B cell (primary cell): Measurements from ENCODE around the gene ZNF586. TPM values are rescaled to one million over a fixed set of nuclear protein-coding genes. Genes with fewer than 3 reads are reported as not detected.

Source experiments
- ATAC-seq: fragments of 200-7000 bp; cut with Tn5 transposase; one replicate; pipeline ENCODE4 v1.10.0; 2021; ENCODE audit warnings: low read depth, mild to moderate bottlenecking, moderate number of reproducible peaks, moderate library complexity
- CTCF ChIA-PET: fragments of 350-600 bp; sonication (Branson Sonifier 250); formaldehyde crosslinking; loops from one replicate; lab custom pipeline; 2021; ENCODE audit warnings: antibody characterized with exemption, inconsistent platforms; lab: Charles Lee
- POLR2A ChIA-PET: fragments of 350-600 bp; sonication (Branson Sonifier 250); formaldehyde crosslinking; loops from one replicate; lab custom pipeline; 2021; ENCODE audit warnings: antibody characterized with exemption; lab: Charles Lee
- DNase-seq: peaks from one replicate; pipeline ENCODE4 v3.0.0; 2013
- H2AFZ ChIP-seq: 2 replicates; pipeline ENCODE4 v1.6.1; 2012; ENCODE audit warnings: mild to moderate bottlenecking, low read depth, low read length; ENCODE audit not compliant: insufficient read depth, poor library complexity, severe bottlenecking
- H3K27ac ChIP-seq, 2 donors: 1 replicate in 1 of 2; 2 replicates in 1 of 2; pipeline ENCODE4 v1.5.1; 2012 to 2013; ENCODE audit warnings: low read length in 2 of 2, mild to moderate bottlenecking in 2 of 2, moderate library complexity in 1 of 2
- H3K27me3 ChIP-seq, 4 experiments: fragments of 200-600 bp in 1 of 4; sonication (generic) in 1 of 4; replicated peaks in 1 of 4; 1 replicate in 2 of 4; 2 replicates in 2 of 4; pipeline versions ENCODE4 v1.6.1 to v1.7.0; 2013 to 2016; ENCODE audit warnings: low read length in 3 of 4, mild to moderate bottlenecking in 2 of 4, mixed read lengths in 1 of 4, moderate library complexity in 1 of 4; ENCODE audit not compliant: insufficient read depth in 4 of 4, control insufficient read depth in 3 of 4; ENCODE audit errors: control extremely low read depth in 1 of 4
- H3K36me3 ChIP-seq, 2 experiments: replicated peaks in 1 of 2; 1 replicate in 1 of 2; 2 replicates in 1 of 2; pipeline versions ENCODE4 v1.6.1 to v1.7.1; 2013; ENCODE audit warnings: low read length in 1 of 2; ENCODE audit not compliant: insufficient read depth in 2 of 2, control insufficient read depth in 1 of 2; ENCODE audit errors: control extremely low read depth in 1 of 2, extremely low read depth in 1 of 2
- H3K4me1 ChIP-seq, 2 donors: fragments of 200-600 bp in 1 of 2; sonication (generic) in 1 of 2; 1 replicate in 1 of 2; 2 replicates in 1 of 2; pipeline versions ENCODE4 v1.5.1 to v1.6.1; 2013 to 2017; ENCODE audit warnings: low read length in 2 of 2; ENCODE audit not compliant: control insufficient read depth in 2 of 2, insufficient read depth in 2 of 2
- H3K4me2 ChIP-seq: replicated peaks from 2 replicates; pipeline ENCODE3; 2012; ENCODE audit warnings: mild to moderate bottlenecking, low read depth, low read length; ENCODE audit not compliant: poor library complexity, severe bottlenecking
- H3K4me3 ChIP-seq, 5 experiments: fragments of 200-600 bp in 1 of 5; sonication (generic) in 1 of 5; 1 replicate in 3 of 5; 2 replicates in 2 of 5; pipeline versions ENCODE4 v1.5.1 to v1.7.0; 2011 to 2016; ENCODE audit warnings: low read length in 4 of 5, mild to moderate bottlenecking in 4 of 5, low read depth in 2 of 5, control low read depth in 1 of 5, moderate library complexity in 1 of 5; ENCODE audit not compliant: insufficient read depth in 1 of 5; ENCODE audit errors: control extremely low read depth in 1 of 5, extremely low read depth in 1 of 5
- H3K79me2 ChIP-seq: fragments of 200-600 bp; sonication (generic); one replicate; pipeline ENCODE4 v1.6.0; 2016; ENCODE audit warnings: low read length; ENCODE audit not compliant: control insufficient read depth, insufficient read depth
- H3K9ac ChIP-seq: fragments of 200-600 bp; sonication (generic); 2 replicates; pipeline ENCODE4 v1.6.1; 2017; ENCODE audit warnings: mild to moderate bottlenecking, low read length, moderate library complexity
- H3K9me3 ChIP-seq, 3 donors: one replicate each; pipeline versions ENCODE4 v1.6.1 to v1.7.1; 2013; ENCODE audit warnings: low read length in 2 of 3; ENCODE audit not compliant: control insufficient read depth in 2 of 3, insufficient read depth in 1 of 3; ENCODE audit errors: control extremely low read depth in 1 of 3
- H4K20me1 ChIP-seq: 2 replicates; pipeline ENCODE4 v1.6.0; 2012; ENCODE audit warnings: mild to moderate bottlenecking, low read length; ENCODE audit not compliant: insufficient read depth, control insufficient read depth, poor library complexity, severe bottlenecking
- H3K27ac Mint-ChIP-seq: one replicate; pipeline ENCODE4 v1.8.0; 2021; ENCODE audit warnings: mixed read lengths
- H3K27me3 Mint-ChIP-seq: one replicate; pipeline ENCODE4 v1.8.0; 2021; ENCODE audit warnings: mixed read lengths
- H3K4me1 Mint-ChIP-seq: one replicate; pipeline ENCODE4 v1.8.0; 2021; ENCODE audit warnings: mixed read lengths
- H3K4me3 Mint-ChIP-seq: one replicate; pipeline ENCODE4 v1.8.0; 2021; ENCODE audit warnings: mixed read lengths
- H3K9me3 Mint-ChIP-seq: one replicate; pipeline ENCODE4 v1.8.0; 2022; ENCODE audit warnings: mixed read lengths; ENCODE audit not compliant: insufficient read depth
- EZH2 ChIP-seq: IDR thresholded peaks from 2 replicates; pipeline ENCODE4 v1.6.1; 2012; ENCODE audit warnings: borderline replicate concordance, low read depth, mild to moderate bottlenecking, moderate library complexity, low read length; ENCODE audit not compliant: insufficient read depth, poor library complexity, severe bottlenecking
- WGBS: methylation state at CpG from one replicate; pipeline ENCODE4 v1.1.5; 2013; ENCODE audit warnings: missing lambda C conversion rate; ENCODE audit not compliant: insufficient coverage; 5-methylcytosine and 5-hydroxymethylcytosine counted together
- intact Hi-C: fragments of 100-400 bp; cut with micrococcal nuclease; formaldehyde crosslinking; loops from one replicate; pipeline ENCODE4 v1.10.0; 2022
- polyA plus RNA-seq: library from polyadenylated mRNA; depleted of rRNA; stranded (reverse); fragments of >200 nt; gene quantifications from 2 replicates; pipeline ENCODE4 v1.2.3, GENCODE V29; 2012
- total RNA-seq, 2 donors: library from RNA; stranded (reverse); fragments of 120-200 nt in 1 of 2; gene quantifications; 1 replicate in 1 of 2; 2 replicates in 1 of 2; pipeline versions ENCODE4 v1.2.3 to v1.2.4, GENCODE V29; 2013 to 2022
- TF ChIP-seq, protein P1 (sequence below): fragments of 200-600 bp; IDR thresholded peaks from one replicate; pipeline ENCODE4 v1.8.0; 2022; ENCODE audit warnings: antibody characterized with exemption, mild to moderate bottlenecking

Gene ZNF586
- total and polyA plus RNA-seq, 2 donors (not counting 1 experiment from before 2014, with no cell fraction given): 18.0 to 48.0 TPM

DNA sequence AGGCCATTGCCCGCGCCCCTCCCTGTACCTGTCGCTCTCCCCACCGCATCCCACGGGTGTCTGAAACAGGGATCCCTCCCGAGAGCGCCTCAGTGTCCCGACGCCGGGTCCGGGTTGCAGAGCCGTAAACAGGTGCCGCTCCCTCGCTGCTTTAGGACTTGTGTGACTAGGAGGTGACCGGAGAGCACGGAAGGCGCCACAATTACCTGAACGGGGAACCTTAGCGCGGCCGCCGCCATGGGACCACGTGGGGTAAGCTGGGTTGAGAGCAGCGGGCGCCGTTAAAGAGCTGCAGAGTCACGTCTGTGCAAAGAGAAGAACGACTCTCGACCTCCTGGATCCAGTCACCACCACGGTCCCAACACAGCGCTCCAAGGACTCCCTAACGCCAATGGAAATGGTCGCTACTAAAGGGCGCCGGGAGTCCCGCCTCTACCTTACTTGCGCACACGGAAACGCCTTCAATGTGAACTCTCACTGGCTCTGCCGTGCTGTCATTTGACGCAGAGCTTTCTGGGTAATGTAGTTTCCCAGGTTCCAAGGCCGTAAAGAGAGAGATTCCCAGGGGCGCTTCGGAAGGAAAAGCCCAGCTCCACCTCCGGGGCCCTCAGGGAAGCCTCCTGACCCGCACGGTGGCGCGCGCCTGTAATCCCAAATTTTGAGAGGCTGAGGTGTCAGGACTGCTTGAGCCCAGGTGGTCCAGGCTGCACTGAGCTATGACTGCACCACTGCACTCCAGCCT is 45.2 kb downstream of the ZNF586 start, which contains the start of gene ZNF552:
TSS of gene ZNF552 (minus strand) at position 409 of the 742 bp plus-strand sequence. CDS start at position 239, 170 bp downstream.
- Histone ChIP-seq H3K4me1 (peaks cover 12 to 26% of the 10 kb centered on the region in 2 donors), H3K4me2 (peak within 1 kb of the TSS; percentile 91), H4K20me1 (no peaks in the 10 kb centered on the region), H3K27me3 (no peaks in the 10 kb centered on the region), H3K36me3 (peaks cover 2 to 11% of the 10 kb centered on the region in 2 experiments), H3K27ac (peak within 1 kb of the TSS; percentile 65 to 84), H3K4me3 (peak within 1 kb of the TSS; percentile 58 to 96 (median 87)), H2AFZ (peak within 1 kb of the TSS; percentile 97), H3K79me2 (peaks cover 72% of the 10 kb centered on the region), H3K9ac (peak within 1 kb of the TSS; percentile 97), H3K9me3 (no peaks in the 10 kb centered on the region)
- H3K9me3 Mint-ChIP-seq: no peaks in the 10 kb centered on the region
- ATAC-seq (peak; percentile 81), DNase-seq (peak; percentile 87)
- POLR2A ChIA-PET: interaction anchor here (0.5 to 1.3 kb wide), 6 partner anchors 11 to 535 kb away, joined by 3 to 4 read pairs (median 3); partner anchors contain the start of genes ZNF586 and ZNF587
- no peak for TF ChIP-seq EZH2
- TF ChIP-seq, protein P1, sequence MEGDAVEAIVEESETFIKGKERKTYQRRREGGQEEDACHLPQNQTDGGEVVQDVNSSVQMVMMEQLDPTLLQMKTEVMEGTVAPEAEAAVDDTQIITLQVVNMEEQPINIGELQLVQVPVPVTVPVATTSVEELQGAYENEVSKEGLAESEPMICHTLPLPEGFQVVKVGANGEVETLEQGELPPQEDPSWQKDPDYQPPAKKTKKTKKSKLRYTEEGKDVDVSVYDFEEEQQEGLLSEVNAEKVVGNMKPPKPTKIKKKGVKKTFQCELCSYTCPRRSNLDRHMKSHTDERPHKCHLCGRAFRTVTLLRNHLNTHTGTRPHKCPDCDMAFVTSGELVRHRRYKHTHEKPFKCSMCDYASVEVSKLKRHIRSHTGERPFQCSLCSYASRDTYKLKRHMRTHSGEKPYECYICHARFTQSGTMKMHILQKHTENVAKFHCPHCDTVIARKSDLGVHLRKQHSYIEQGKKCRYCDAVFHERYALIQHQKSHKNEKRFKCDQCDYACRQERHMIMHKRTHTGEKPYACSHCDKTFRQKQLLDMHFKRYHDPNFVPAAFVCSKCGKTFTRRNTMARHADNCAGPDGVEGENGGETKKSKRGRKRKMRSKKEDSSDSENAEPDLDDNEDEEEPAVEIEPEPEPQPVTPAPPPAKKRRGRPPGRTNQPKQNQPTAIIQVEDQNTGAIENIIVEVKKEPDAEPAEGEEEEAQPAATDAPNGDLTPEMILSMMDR: no peak
- H3K4me3 Mint-ChIP-seq: peak within 1 kb of the TSS; percentile 97
- H3K27me3 Mint-ChIP-seq: no peaks in the 10 kb centered on the region
- peak within 1 kb of the TSS; percentile 94 for H3K27ac Mint-ChIP-seq
- peaks cover 45% of the 10 kb centered on the region for H3K4me1 Mint-ChIP-seq
- WGBS: under 1% methylated on average over 50 of the region's 50 CpGs
- CTCF ChIA-PET: interaction anchor here (1.2 kb wide), 1 partner anchor 45 kb away, joined by 3 read pairs; the partner anchor contains the start of gene ZNF586
- intact Hi-C loops: loop anchor here (1.0 to 10.0 kb wide), 7 partner anchors 45 to 380 kb away; partner anchors contain the start of genes ZNF211, ZNF417, ZNF586 and ZNF671
